ENCODE data around the gene KIAA1755. TPM values are rescaled to one million over a fixed set of nuclear protein-coding genes. Genes with fewer than 3 reads are reported as not detected.
"Not testable (repeated sequence)": the region's sequence is repeated elsewhere in the genome, so short reads cannot be mapped to it uniquely, and the experiment has no call there.

The KIAA1755 gene
- total RNA-seq, 4 donors from 2014 or later: 12.0 to 36.3 (median 23.1) TPM

- TF ChIP-seq CTCF (IDR thresholded peaks at IDR 0.05): peak in 3 of 5 experiments; percentile 17 to 44 (median 27)
- no peak for TF ChIP-seq EP300 (IDR thresholded peaks at IDR 0.05)
- H3K27me3 ChIP-seq: no peaks in the 10 kb centered on the region
- H3K4me1 ChIP-seq: peaks cover 0 to 49% (median 20%) of the 10 kb centered on the region in 4 donors
- WGBS, 2 donors: 40 to 50% methylated on average over 20 to 21 of the region's 21 CpGs
- peak overlapping the region in 1 of 4 donors; percentile 2 for H3K27ac ChIP-seq
- no peaks in the 10 kb centered on the region for H3K36me3 ChIP-seq
- no peak for DNase-seq (ENCODE audit: low spot score in 2 of 2)
- no peak overlapping the region for H3K4me3 ChIP-seq
- no peaks in the 10 kb centered on the region for H3K9me3 ChIP-seq
Measured at GRCh38 chr20:38290829-38291814, 30.6 kb upstream of the KIAA1755 start.

GRCh38 chr20:38286586-38287531, 26.3 kb upstream of the KIAA1755 start:
- WGBS, 2 donors: 25 to 29% methylated on average over 16 of the region's 16 CpGs
- Histone ChIP-seq H3K36me3 (no peaks in the 10 kb centered on the region), H3K4me3 (no peak overlapping the region), H3K27ac (peak overlapping the region in 3 of 4 donors; percentile 2 to 70 (median 70)), H3K9me3 (no peaks in the 10 kb centered on the region), H3K27me3 (no peaks in the 10 kb centered on the region), H3K4me1 (peaks cover 0 to 33% (median 20%) of the 10 kb centered on the region in 4 donors)
- DNase-seq (ENCODE audit: low spot score in 2 of 2): peak in 1 of 2 donors; percentile 42
- TF ChIP-seq EP300 (IDR thresholded peaks at IDR 0.05) (peak in 1 of 2 donors; percentile 34), CTCF (IDR thresholded peaks at IDR 0.05) (no peak), POLR2A (IDR thresholded peaks at IDR 0.05) (no peak)

- no peak for DNase-seq (ENCODE audit: low spot score in 2 of 2)
- no peaks in the 10 kb centered on the region for H3K27me3 ChIP-seq
- H3K36me3 ChIP-seq: no peaks in the 10 kb centered on the region
- no peak overlapping the region for H3K27ac ChIP-seq
- TF ChIP-seq CTCF (IDR thresholded peaks at IDR 0.05) (no peak), POLR2A (IDR thresholded peaks at IDR 0.05) (no peak), EP300 (IDR thresholded peaks at IDR 0.05) (no peak)
- H3K4me3 ChIP-seq: no peak overlapping the region
- 88 to 91% methylated on average over 5 of the region's 5 CpGs for WGBS, 2 donors
- H3K4me1 ChIP-seq: peaks cover 0 to 31% (median 20%) of the 10 kb centered on the region in 4 donors
- no peaks in the 10 kb centered on the region for H3K9me3 ChIP-seq
Measured at GRCh38 chr20:38284893-38285444, 24.4 kb upstream of the KIAA1755 start.

- not testable (repeated sequence) for H3K27me3 ChIP-seq; H3K36me3 ChIP-seq; H3K4me3 ChIP-seq; H3K27ac ChIP-seq; H3K9me3 ChIP-seq; DNase-seq (ENCODE audit: low spot score in 2 of 2)
- 92 to 93% methylated on average over 7 of the region's 7 CpGs for WGBS, 2 donors
- peaks cover 0 to 39% (median 23%) of the 10 kb centered on the region in 4 donors for H3K4me1 ChIP-seq
Measured at GRCh38 chr20:38284066-38284650, 23.6 kb upstream of the KIAA1755 start.

GRCh38 chr20:38283236-38283635, 22.7 kb upstream of the KIAA1755 start:
- 93 to 100% methylated on average over 2 of the region's 2 CpGs for WGBS, 2 donors
- Histone ChIP-seq H3K4me1 (peaks cover 0 to 42% (median 22%) of the 10 kb centered on the region in 4 donors), H3K36me3 (no peaks in the 10 kb centered on the region), H3K9me3 (no peaks in the 10 kb centered on the region), H3K27me3 (no peaks in the 10 kb centered on the region), H3K27ac (no peak overlapping the region), H3K4me3 (no peak overlapping the region)
- no peak for TF ChIP-seq EP300 (IDR thresholded peaks at IDR 0.05)
- TF ChIP-seq CTCF (IDR thresholded peaks at IDR 0.05): no peak
- no peak for TF ChIP-seq POLR2A (IDR thresholded peaks at IDR 0.05)
- DNase-seq (ENCODE audit: low spot score in 2 of 2): no peak

- not testable (repeated sequence) for H3K9me3 ChIP-seq; H3K27ac ChIP-seq; H3K27me3 ChIP-seq; DNase-seq (ENCODE audit: low spot score in 2 of 2); H3K4me3 ChIP-seq; H3K36me3 ChIP-seq
- WGBS, 2 donors: 82 to 87% methylated on average over 6 of the region's 6 CpGs
- H3K4me1 ChIP-seq: peaks cover 0 to 31% (median 7%) of the 10 kb centered on the region in 4 donors
Measured at GRCh38 chr20:38281176-38281915, 20.8 kb upstream of the KIAA1755 start.

All from tibial nerve (tissue), 4 donors.